ENCODE measurements around the gene ANAPC10.

DNA sequence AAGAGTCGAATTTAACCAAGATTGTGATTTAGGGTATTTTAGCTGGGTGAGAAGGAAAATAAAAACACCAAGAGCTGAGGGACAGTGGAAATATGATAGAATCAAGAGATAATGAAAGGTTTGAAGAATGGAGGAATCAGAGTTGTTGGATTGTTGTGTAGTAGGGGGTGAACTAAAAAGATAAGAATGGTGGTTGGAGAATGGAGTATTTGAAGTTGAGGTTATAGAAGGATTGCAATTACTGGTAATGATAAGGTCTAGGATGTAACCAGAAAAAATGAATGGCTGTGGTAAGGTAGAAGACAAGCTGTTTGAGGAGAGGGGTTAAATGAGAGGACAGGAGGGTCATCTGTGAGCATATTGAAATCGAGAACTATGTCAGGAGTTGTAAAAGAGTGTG is 4.6 kb upstream of the ANAPC10 start:
- TF ChIP-seq POLR2AphosphoS5 (IDR thresholded peaks at IDR 0.05) (no peak), CTCF (IDR thresholded peaks at IDR 0.05) (no peak)

All from upper lobe of left lung (tissue), 4 donors.